Vagina (tissue), 2 donors: ENCODE measurements around the gene DBF4B.

Experiments used
- CTCF ChIP-seq, 3 experiments: fragments of 450-650 bp in 2 of 3; fragments of 200-600 bp in 1 of 3; sonication (generic) in 1 of 3; IDR thresholded peaks; one replicate each; pipeline ENCODE4 v1.5.1; 2017 to 2019; ENCODE audit warnings: antibody characterized with exemption in 3 of 3, mild to moderate bottlenecking in 2 of 3, moderate library complexity in 2 of 3
- POLR2A ChIP-seq, 2 donors: fragments of 450-650 bp; IDR thresholded peaks; one replicate each; pipeline ENCODE4 v1.6.1; 2017; ENCODE audit warnings: antibody characterized with exemption in 2 of 2, mild to moderate bottlenecking in 2 of 2, moderate library complexity in 2 of 2

GRCh38 chr17:44787271-44787940 is 78.9 kb downstream of the DBF4B start:
- TF ChIP-seq CTCF (IDR thresholded peaks at IDR 0.05) (no peak), POLR2A (IDR thresholded peaks at IDR 0.05) (no peak)
